Sigmoid colon (tissue), 4 donors: ENCODE results near the gene S100A16.

Source experiments
- CTCF ChIP-seq, 4 experiments: fragments of 450-650 bp in 3 of 4; fragments of 200-600 bp in 1 of 4; IDR thresholded peaks; one replicate each; pipeline ENCODE4 v1.5.1; 2016 to 2019; ENCODE audit warnings: antibody characterized with exemption in 4 of 4, mild to moderate bottlenecking in 3 of 4, moderate library complexity in 2 of 4
- EP300 ChIP-seq, 4 donors: sonication (generic); formaldehyde crosslinking; IDR thresholded peaks; one replicate each; pipeline ENCODE4 v1.6.1; 2017; ENCODE audit warnings: antibody characterized with exemption in 4 of 4
- POLR2A ChIP-seq, 2 donors: fragments of 450-650 bp; IDR thresholded peaks; one replicate each; pipeline ENCODE4 v1.6.1; 2016; ENCODE audit warnings: antibody characterized with exemption in 2 of 2, mild to moderate bottlenecking in 2 of 2, moderate library complexity in 2 of 2

- TF ChIP-seq POLR2A (IDR thresholded peaks at IDR 0.05) (no peak), CTCF (IDR thresholded peaks at IDR 0.05) (no peak), EP300 (IDR thresholded peaks at IDR 0.05) (no peak)
These were observed 42.4 kb upstream of the S100A16 start for GRCh38 chr1:153655333-153655732.
